NCI-H1105 treated with DMSO at 0.1 percent for 48 hours (cell line): Measurements from ENCODE around the gene BAD.
A peak's percentile ranks its signal among the peaks of the same experiment; 100 is the strongest.

ENCODE experiments used
- DNase-seq: peaks from one replicate; lab custom pipeline; 2025; lab: John Stamatoyannopoulos, UW

BAD gene

GRCh38 chr11:64296236-64296635 lies 11.8 kb upstream of the BAD start:
- DNase-seq, result no peak

DNA sequence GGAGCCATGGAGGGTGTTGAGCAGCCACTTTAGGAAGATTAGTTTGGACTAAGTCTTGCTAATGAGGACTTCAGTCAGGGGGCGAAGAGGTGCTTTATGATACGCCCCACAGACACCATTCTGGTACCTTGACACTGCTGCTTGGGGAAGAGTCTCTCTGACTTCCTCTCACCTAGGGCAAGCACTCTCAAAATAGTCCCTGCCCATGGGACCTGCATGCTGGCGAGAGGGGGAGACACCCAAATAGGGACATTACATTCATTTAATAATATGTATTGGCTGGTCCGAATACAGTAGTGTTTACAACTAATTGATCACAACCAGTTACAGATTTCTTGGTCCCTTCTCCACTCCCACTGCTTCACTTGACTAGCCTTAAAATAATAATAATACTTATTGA lies 11.3 kb upstream of the BAD start:
- no peak for DNase-seq

DNA sequence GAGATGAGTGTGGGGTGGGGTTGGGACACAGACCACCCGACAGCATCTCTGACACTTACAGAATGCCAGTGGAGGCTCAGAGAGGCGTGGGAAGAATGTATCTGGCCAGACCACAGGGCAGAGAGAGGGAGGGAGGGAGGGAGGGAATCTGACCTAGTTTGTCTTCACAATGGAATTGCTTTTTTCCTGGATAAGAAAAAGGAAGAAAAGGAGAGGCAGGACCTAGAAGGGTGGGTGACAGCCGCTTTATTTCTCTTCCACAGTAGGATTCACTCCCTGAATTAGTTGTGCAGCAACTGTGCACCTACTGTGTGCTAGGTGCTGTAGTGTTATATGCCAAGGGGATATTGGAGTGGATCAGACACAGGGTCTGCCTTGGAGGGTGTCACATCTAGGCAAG lies 10.3 kb upstream of the BAD start:
- DNase-seq, result no peak

DNA sequence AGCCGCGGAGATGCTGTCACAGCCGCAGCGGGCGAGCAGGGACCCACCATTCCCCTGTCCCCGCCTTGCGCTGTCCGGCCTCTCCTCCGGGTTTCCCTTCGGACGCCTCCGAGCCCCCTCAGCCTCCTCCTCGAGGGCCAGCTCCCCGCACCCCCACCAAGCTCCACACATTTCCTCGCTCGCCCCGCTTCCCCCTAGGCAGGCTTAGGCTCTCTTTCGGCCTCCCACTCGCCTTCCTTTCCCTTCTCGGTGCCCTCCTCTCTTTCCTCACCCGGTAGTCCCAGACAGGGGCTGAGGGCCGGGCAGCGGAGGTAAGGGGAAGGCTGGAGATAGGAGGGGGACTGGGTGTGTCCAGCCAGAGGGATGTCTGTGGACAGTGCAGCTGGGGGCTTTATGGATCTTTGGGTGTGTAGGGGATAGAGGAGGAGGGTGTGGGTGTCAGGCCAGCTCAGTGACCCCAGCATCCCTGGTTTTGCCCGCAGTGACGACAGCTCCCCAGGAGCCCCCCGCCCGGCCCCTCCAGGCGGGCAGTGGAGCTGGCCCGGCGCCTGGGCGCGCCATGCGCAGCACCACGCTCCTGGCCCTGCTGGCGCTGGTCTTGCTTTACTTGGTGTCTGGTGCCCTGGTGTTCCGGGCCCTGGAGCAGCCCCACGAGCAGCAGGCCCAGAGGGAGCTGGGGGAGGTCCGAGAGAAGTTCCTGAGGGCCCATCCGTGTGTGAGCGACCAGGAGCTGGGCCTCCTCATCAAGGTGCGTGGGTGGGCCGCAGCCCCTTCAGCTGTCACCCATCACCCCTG lies 8.2 kb upstream of the BAD start:
- no peak for DNase-seq

- DNase-seq, result no peak
These were observed 7.4 kb upstream of the BAD start for GRCh38 chr11:64291752-64292459.

GRCh38 chr11:64291262-64291751 lies 6.8 kb upstream of the BAD start, which contains the start of gene KCNK4:
Gene KCNK4 (plus strand): TSS chr11:64291302. CDS start chr11:64293019, 1,717 bp downstream.
- no peak for DNase-seq

GRCh38 chr11:64290352-64291261 lies 6.1 kb upstream of the BAD start:
- no peak for DNase-seq

DNA sequence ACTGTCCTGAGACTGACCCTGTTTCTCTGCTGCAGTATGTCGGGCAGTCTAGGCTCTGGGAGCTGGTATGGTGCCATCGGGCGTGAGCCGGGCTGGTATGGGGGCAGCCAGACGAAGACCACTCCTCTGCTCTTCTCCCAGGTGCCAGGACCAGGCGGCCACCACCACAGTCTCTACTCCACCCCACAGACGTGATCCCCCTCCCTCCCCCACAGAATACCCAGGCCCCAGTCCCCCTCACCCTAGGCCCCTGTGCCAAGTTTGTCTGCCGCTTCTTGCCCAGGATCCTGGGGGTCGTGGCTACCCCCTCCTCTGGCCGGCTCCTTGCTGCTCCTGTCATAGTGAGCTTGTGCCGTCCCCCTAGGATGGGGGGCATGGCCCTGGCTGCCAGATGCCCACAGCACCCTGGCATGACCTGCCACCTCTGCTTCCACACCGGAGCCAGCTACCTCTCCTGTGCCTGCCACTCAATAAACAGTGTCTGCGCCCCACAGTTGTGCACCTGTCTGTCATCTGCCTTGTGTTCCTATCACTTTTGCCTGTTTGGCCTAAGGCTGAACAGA lies 4.6 kb upstream of the BAD start:
- DNase-seq, result no peak

GRCh38 chr11:64288353-64288750 lies 3.9 kb upstream of the BAD start:
- no peak for DNase-seq

DNA sequence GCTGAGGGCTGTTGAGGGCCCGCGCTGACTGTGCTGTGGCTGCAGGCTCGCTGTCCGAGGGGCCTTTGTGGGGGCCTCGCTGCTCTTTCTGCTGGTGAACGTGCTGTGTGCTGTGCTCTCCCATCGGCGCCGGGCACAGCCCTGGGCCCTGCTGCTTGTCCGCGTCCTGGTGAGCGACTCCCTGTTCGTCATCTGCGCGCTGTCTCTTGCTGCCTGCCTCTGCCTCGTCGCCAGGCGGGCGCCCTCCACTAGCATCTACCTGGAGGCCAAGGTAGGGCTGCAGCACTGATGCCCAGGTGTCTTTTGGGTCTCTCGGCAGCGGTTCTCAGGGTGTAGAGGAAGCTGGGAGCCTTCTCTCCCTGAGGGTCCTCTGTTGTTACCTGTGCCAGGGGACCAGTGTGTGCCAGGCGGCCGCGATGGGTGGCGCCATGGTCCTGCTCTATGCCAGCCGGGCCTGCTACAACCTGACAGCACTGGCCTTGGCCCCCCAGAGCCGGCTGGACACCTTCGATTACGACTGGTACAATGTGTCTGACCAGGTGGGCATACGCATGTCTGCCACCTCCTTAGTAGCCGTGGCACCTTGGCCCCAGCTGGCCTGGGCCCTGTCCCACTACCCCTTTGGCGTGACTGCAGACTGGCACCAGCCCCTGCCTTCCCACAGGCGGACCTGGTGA lies 3.3 kb upstream of the BAD start:
- no peak for DNase-seq

- DNase-seq, result no peak
These were observed 2.3 kb upstream of the BAD start for GRCh38 chr11:64286801-64287159.

DNA sequence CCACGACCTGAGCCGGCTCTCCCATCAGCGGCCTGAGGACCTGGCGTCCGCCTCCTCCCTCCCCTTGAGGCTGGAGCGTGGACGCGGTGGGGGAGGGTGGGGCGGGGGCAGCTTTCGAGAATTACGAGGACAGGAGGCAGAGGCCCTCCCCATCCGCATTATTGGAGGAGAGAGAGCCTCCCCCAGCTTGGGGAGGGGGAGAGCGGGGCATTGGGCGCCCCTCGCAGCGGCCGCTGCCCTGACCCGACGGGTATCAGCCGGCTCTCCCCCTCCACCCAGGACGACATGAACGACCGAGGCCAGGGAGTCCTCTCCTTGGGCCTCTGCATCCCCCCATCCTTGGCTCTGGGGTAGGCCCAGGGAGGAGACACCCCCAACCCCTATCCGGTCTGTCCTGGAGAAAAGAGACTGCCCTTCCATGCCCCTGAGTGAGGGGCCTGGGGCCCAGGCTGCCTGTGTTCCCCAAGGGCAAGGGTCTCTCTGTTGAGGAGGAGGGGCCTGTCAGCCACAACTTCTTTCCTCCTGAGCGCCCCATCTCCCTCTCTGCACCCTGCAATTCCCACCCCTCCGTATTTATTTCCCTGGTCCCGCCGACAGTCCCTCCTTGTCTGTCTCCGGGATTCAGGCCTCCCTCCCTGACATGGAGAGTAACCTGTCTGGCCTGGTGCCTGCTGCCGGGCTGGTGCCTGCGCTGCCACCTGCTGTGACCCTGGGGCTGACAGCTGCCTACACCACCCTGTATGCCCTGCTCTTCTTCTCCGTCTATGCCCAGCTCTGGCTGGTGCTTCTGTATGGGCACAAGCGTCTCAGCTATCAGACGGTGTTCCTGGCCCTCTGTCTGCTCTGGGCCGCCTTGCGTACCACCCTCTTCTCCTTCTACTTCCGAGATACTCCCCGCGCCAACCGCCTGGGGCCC lies 1.7 kb upstream of the BAD start:
- DNase-seq, result peak; percentile 25

DNA sequence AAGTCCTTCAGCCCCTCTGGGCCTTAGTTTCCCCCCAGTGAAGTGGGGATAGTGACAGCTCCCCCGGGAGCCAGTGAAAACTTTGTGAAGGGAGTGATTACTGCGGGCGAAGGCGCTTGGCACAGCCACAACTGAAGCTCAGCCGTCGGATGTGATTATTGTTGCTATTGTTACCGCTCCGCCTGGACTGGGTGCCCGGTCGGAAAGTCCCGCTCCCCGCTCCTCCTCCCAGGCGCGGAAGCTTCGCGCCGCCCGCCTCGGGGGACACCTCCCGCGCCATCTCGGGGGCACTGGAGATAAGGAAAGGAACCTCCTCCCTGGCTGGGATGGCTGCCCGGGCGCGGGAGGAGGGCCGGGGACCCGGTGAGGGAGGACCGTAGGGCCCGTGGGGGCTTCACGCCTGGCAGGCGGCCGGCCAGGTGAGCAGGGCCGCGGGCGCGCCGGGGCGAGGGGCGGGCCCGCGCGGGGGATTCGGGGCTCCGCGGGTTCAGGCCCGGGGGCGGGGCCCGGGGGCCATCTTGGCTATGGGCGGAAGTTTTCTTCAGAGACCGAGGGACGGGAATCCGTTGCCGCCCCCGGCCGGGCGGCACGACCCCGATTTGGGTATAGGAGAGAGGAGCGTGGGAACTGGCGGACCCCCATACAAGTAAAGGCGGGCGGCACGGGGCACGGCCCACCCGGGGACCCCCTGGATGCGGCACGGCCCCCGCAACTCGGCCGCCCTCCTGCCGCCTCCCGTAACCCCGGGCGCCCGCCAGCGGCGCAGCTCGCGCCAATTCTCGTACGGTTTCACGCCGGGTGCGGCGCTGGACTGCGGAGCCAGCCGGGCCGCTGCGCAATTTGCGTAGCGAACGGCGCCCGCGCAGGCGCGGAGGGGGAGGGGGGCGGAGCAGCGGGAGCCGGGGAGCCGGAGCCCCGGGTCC lies 758 bp upstream of the BAD start, which contains the start of gene GPR137:
GPR137 (plus strand) TSS at position 887 of the 923 bp plus-strand sequence. CDS start 677 bp downstream, outside the sequence.
- peak; percentile 83 for DNase-seq

- no peak for DNase-seq
These were observed 1.4 kb downstream of the BAD start for GRCh38 chr11:64283092-64283491.

- DNase-seq, result no peak
These were observed 2.3 kb downstream of the BAD start for GRCh38 chr11:64281957-64282770.

DNA sequence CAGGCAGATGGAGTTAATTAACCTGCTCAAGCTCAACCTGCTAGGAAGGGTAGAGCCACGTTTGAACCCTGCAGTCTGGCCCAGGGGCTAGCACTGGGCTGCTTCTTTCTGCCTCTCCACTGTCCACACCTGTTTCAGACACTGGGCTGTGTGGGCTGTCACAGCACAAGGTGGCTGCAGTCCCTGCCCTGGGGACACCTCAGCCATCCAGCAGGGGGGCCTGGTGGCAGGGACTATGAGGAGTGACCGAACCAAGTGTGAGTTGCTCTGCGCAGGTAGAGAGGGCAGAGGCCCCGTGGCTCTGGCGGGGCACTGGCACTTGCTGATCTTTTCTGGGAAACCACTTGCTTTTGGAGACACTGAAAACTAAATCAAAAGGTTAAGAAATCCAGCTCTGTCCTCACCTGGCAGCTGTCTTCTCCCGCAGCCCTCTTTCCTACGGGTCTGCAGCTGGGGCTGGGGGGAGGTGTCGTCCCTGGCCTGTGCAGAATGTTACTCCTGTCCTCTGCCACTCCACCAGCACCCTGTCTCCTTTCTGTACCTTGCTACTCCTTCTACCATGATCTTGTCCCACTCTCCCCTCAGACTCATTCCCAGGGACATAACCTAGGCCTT lies 5.8 kb downstream of the BAD start:
- DNase-seq, result no peak

DNA sequence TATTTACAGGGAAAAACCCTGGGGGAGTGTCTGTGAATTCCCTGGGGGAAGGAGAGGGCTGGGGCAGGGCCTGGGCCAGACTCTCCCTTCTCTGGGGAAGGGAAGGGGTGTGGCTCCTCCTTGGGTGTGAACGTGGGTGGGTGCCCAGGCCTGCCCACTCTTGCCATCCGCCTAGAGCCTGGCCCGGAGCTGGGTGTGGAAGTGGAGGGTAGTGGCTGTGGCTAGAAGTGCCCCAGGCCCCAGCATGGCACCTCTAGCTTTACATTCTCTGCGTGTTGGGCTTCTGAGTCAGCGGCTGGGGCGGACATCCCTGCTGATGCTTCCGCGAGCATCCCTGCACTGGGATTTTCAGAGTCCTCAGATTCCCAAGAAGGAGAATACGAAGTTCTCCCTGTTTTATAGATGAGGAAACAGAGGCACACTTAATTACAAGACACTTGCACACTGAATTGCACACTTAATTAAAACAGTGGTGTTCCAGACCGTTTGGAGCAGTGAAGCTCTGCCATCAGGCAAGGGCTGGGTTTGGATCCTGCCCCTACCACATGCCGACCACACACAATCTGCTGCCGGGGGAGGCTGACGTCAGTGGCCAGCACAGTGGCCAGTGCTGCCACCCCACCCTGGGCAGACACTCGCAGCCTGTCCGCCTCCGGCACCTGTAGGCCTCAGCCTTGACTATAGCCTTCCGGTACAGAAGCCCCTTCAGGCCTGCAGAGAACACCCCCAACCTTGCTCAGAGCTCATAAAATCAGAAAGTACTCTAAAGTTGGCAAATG lies 7.6 kb downstream of the BAD start:
- no peak for DNase-seq
